Measurements from ENCODE around the gene CLIC1.
A peak's percentile ranks its signal among the peaks of the same experiment; 100 is the strongest.

CLIC1 gene

DNA sequence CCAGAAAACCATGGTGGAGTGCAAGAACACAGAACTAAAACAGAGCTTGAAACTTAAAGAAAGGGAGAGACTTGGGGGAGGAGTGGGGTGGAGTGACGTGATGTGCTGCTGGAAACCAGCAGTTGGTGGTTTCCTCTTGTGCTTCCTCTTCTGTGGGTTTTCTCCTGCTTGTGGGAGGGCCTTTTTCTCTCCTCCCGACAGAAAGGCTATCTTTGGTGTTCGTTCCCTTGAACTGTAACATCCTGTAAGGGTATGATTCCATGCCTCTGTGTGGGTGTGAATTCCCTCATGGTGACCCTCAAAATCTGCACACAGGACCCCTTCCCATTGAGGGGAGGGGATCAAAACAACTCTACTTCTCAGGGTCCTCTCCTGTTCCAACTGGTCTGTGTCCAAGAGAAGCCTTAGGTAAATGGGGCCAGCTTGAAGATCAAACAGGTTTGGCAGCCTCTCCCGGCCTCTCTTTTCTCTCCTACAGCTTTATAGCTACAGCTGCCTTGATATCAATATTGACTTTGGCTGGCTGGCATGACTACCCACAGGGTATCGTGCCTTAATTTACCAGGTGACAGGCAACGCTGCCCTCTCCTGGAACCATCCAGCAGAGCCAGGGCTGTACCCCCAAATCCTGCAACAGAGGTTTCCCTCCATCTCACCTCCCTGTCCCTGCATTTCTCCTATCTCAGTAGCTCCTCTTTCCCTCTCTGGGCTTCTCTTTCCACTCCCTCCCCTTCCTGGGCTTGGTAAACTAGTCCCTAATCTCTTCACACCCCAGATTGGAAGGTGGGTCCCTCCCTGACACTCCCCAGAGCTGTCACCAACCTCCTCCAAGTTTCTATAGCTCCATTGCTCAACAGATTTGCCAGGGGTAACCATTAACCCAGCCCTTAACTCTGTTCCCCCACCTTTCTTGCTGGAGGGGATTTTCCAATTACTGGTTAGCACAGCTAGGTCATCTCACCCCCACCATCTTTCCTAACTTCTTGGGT, 2.0 kb upstream of the CLIC1 start (continued):
- TF ChIP-seq ZNF626 (tag by site-specific recombination; IDR thresholded peaks at IDR 0.05) (no peak), ZNF571 (tag by site-specific recombination; IDR thresholded peaks at IDR 0.05) (no peak), SCRT2 (tag by site-specific recombination; IDR thresholded peaks at IDR 0.05) (peak; percentile 81), ZBTB21 (tag by site-specific recombination; IDR thresholded peaks at IDR 0.05) (peak; percentile 78), ZNF202 (tag by site-specific recombination; IDR thresholded peaks at IDR 0.05; ENCODE audit: borderline replicate concordance) (no peak), ZNF776 (tag by site-specific recombination; IDR thresholded peaks at IDR 0.05; ENCODE audit: borderline replicate concordance) (no peak), ZNF211 (tag by site-specific recombination; IDR thresholded peaks at IDR 0.05; ENCODE audit: low read depth) (no peak), ZBTB20 (tag by site-specific recombination; IDR thresholded peaks at IDR 0.05) (no peak), ZNF354C (tag by site-specific recombination; IDR thresholded peaks at IDR 0.05; ENCODE audit: borderline replicate concordance, low read depth) (no peak), ZNF366 (tag by site-specific recombination; conservative IDR thresholded peaks at IDR 0.05) (peak; percentile 28; the same call in 1 of the 2 replicates), ZNF404 (tag by site-specific recombination; IDR thresholded peaks at IDR 0.05) (no peak), GLIS1 (tag by site-specific recombination; IDR thresholded peaks at IDR 0.05) (peak; percentile 34; the same call in 1 of the 2 replicates), ZNF792 (tag by site-specific recombination; IDR thresholded peaks at IDR 0.05) (no peak), ZNF670 (tag by site-specific recombination; IDR thresholded peaks at IDR 0.05; ENCODE audit: low read depth) (no peak), ZNF214 (tag by site-specific recombination; IDR thresholded peaks at IDR 0.05; ENCODE audit: borderline replicate concordance) (no peak), ZNF302 (tag by site-specific recombination; IDR thresholded peaks at IDR 0.05; ENCODE audit: low read depth) (no peak), ZNF132 (tag by site-specific recombination; IDR thresholded peaks at IDR 0.05; ENCODE audit: borderline replicate concordance) (no peak), EGR2 (tag by site-specific recombination; IDR thresholded peaks at IDR 0.05; ENCODE audit: low read depth) (peak; percentile 88), ZNF548 (tag by site-specific recombination; IDR thresholded peaks at IDR 0.05) (no peak)
- TF ChIP-seq, protein P1, sequence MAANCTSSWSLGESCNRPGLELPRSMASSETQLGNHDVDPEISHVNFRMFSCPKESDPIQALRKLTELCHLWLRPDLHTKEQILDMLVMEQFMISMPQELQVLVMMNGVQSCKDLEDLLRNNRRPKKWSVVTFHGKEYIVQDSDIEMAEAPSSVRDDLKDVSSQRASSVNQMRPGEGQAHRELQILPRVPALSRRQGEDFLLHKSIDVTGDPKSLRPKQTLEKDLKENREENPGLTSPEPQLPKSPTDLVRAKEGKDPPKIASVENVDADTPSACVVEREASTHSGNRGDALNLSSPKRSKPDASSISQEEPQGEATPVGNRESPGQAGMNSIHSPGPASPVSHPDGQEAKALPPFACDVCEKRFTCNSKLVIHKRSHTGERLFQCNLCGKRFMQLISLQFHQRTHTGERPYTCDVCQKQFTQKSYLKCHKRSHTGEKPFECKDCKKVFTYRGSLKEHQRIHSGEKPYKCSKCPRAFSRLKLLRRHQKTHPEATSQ (tag by site-specific recombination; IDR thresholded peaks at IDR 0.05) = no peak
- TF ChIP-seq, protein P2, sequence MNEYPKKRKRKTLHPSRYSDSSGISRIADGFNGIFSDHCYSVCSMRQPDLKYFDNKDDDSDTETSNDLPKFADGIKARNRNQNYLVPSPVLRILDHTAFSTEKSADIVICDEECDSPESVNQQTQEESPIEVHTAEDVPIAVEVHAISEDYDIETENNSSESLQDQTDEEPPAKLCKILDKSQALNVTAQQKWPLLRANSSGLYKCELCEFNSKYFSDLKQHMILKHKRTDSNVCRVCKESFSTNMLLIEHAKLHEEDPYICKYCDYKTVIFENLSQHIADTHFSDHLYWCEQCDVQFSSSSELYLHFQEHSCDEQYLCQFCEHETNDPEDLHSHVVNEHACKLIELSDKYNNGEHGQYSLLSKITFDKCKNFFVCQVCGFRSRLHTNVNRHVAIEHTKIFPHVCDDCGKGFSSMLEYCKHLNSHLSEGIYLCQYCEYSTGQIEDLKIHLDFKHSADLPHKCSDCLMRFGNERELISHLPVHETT (tag by site-specific recombination; IDR thresholded peaks at IDR 0.05) = no peak
- TF ChIP-seq, protein P3, sequence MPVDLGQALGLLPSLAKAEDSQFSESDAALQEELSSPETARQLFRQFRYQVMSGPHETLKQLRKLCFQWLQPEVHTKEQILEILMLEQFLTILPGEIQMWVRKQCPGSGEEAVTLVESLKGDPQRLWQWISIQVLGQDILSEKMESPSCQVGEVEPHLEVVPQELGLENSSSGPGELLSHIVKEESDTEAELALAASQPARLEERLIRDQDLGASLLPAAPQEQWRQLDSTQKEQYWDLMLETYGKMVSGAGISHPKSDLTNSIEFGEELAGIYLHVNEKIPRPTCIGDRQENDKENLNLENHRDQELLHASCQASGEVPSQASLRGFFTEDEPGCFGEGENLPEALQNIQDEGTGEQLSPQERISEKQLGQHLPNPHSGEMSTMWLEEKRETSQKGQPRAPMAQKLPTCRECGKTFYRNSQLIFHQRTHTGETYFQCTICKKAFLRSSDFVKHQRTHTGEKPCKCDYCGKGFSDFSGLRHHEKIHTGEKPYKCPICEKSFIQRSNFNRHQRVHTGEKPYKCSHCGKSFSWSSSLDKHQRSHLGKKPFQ (tag by site-specific recombination; IDR thresholded peaks at IDR 0.05) = no peak
- TF ChIP-seq, protein P4, sequence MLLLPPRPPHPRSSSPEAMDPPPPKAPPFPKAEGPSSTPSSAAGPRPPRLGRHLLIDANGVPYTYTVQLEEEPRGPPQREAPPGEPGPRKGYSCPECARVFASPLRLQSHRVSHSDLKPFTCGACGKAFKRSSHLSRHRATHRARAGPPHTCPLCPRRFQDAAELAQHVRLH (tag by site-specific recombination; IDR thresholded peaks at IDR 0.05) = 0 out of 2 replicates have a peak, but pooled peaks have one; percentile 35
- TF ChIP-seq, protein P5, sequence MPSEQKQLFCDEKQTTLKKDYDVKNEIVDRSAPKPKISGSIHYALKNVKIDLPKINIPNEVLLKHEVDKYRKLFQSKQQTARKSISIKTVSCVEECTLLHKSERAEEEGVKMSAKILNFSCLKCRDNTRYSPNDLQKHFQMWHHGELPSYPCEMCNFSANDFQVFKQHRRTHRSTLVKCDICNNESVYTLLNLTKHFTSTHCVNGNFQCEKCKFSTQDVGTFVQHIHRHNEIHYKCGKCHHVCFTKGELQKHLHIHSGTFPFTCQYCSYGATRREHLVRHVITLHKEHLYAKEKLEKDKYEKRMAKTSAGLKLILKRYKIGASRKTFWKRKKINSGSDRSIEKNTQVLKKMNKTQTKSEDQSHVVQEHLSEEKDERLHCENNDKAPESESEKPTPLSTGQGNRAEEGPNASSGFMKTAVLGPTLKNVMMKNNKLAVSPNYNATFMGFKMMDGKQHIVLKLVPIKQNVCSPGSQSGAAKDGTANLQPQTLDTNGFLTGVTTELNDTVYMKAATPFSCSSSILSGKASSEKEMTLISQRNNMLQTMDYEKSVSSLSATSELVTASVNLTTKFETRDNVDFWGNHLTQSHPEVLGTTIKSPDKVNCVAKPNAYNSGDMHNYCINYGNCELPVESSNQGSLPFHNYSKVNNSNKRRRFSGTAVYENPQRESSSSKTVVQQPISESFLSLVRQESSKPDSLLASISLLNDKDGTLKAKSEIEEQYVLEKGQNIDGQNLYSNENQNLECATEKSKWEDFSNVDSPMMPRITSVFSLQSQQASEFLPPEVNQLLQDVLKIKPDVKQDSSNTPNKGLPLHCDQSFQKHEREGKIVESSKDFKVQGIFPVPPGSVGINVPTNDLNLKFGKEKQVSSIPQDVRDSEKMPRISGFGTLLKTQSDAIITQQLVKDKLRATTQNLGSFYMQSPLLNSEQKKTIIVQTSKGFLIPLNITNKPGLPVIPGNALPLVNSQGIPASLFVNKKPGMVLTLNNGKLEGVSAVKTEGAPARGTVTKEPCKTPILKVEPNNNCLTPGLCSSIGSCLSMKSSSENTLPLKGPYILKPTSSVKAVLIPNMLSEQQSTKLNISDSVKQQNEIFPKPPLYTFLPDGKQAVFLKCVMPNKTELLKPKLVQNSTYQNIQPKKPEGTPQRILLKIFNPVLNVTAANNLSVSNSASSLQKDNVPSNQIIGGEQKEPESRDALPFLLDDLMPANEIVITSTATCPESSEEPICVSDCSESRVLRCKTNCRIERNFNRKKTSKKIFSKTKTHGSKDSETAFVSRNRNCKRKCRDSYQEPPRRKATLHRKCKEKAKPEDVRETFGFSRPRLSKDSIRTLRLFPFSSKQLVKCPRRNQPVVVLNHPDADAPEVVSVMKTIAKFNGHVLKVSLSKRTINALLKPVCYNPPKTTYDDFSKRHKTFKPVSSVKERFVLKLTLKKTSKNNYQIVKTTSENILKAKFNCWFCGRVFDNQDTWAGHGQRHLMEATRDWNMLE (tag by site-specific recombination; conservative IDR thresholded peaks at IDR 0.05; ENCODE audit: low read depth) = 0 out of 2 replicates have a peak, but pooled peaks have one; percentile 15
- TF ChIP-seq, protein P6, sequence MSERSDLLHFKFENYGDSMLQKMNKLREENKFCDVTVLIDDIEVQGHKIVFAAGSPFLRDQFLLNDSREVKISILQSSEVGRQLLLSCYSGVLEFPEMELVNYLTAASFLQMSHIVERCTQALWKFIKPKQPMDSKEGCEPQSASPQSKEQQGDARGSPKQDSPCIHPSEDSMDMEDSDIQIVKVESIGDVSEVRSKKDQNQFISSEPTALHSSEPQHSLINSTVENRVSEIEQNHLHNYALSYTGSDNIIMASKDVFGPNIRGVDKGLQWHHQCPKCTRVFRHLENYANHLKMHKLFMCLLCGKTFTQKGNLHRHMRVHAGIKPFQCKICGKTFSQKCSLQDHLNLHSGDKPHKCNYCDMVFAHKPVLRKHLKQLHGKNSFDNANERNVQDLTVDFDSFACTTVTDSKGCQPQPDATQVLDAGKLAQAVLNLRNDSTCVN (tag by site-specific recombination; optimal IDR thresholded peaks at IDR 0.05) = no peak
- TF ChIP-seq, protein P7, sequence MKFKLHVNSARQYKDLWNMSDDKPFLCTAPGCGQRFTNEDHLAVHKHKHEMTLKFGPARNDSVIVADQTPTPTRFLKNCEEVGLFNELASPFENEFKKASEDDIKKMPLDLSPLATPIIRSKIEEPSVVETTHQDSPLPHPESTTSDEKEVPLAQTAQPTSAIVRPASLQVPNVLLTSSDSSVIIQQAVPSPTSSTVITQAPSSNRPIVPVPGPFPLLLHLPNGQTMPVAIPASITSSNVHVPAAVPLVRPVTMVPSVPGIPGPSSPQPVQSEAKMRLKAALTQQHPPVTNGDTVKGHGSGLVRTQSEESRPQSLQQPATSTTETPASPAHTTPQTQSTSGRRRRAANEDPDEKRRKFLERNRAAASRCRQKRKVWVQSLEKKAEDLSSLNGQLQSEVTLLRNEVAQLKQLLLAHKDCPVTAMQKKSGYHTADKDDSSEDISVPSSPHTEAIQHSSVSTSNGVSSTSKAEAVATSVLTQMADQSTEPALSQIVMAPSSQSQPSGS (tag by site-specific recombination; IDR thresholded peaks at IDR 0.05; ENCODE audit: low read depth) = peak; percentile 70

Data from HEK293 (cell line).